ENCODE measurements around the gene ATRNL1.
A peak's percentile ranks its signal among the peaks of the same experiment; 100 is the strongest.
"Not testable (repeated sequence)": the region's sequence is repeated elsewhere in the genome, so short reads cannot be mapped to it uniquely, and the experiment has no call there.

Gene ATRNL1

DNA sequence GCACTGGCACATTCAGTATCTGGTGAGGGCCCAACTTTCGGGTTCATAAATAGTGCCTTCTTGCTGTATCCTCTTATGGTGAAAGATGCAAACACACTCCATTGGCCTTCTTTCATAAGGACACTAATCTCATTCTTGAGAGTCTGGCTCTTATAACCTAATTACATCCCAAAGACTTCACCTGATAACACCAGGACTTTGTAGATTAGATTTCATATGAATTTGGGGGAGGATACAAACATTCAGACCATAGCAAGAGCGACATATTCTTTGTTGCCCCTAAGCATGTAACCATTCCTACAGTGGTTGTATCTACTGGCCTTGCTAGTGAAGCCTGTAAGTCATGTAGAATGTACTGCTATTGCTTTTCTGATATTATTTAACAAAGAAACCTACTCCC, 654.6 kb downstream of the ATRNL1 start:
- no peak for DNase-seq (ENCODE audit: low read depth)

- DNase-seq (ENCODE audit: low read depth) = not testable (repeated sequence)
These were observed 665.3 kb downstream of the ATRNL1 start for GRCh38 chr10:115758488-115758887.

DNA sequence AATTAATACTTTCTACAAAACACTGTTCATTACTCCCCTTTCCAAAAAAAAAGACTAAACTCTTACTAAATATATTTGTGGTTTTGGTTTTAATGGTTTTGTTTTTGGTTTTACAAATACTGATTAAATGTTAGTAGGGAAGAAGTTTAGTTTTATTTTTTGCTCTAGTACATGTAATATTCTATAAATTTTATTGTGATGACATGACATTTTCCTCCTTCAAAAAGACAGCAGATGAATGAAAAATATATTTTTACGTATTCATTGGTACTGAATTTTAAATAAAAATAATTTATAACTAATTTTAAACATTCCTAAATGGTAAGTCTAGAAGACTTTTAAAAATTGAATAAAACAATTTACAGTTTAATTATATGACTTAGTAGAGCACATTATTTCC, 667.0 kb downstream of the ATRNL1 start:
- DNase-seq (ENCODE audit: low read depth) = no peak

DNA sequence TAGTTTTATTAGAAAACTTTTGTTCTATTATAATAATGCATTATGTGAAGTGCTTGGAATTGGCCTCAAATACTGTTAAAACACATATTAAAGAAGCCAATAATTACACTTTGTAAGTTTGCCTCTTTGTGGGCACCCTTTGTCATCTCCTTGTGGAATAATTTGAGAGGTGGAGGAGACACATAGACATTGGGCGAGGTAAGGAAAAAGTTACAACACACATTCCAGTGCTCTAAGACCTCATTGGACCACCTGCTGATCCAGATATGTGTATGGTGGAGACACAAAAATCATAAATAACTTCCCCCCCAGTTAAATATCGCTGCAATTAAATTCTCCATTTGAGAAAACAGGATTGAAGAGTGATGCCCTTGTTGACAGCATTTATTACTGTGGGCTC, 668.0 kb downstream of the ATRNL1 start:
- DNase-seq (ENCODE audit: low read depth) = no peak

DNA sequence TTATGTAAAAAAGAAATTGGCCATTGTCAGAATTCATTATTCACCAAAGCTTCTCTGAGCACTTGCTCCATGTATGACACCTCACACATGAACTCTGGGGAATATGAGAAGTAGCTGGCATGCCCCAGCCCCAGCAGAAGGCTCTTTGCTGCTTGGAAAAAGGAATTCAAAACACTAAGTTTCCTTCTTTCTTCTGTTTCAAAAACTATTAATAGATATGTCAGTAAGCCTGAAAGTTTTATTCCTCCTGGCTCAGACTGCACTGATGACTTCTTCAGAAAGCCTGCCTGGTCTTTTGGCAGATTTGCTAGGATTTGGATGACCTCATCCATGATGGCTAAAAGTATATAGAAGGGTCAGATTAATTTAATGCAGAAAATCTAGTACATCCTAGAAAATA, 668.9 kb downstream of the ATRNL1 start:
- no peak for DNase-seq (ENCODE audit: low read depth)

DNA sequence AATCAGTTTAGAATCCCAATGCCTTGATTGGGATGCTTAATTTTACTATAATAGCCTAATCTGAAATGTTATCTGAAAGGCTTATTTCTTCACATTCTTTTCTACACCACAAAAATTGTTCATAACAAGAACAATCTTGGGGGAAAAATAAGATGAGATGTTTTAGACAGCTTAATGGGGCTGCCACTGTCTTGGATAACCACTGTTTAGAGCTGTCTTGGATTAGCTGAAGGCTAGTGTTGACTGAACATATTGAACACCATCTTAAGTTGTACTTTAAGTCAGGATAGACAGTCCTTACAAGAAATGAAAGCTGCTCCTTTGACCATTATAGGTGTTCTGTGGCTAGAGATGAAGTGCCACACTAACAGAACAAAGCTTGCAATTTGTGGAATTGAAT, 678.6 kb downstream of the ATRNL1 start:
- no peak for DNase-seq (ENCODE audit: low read depth)

DNA sequence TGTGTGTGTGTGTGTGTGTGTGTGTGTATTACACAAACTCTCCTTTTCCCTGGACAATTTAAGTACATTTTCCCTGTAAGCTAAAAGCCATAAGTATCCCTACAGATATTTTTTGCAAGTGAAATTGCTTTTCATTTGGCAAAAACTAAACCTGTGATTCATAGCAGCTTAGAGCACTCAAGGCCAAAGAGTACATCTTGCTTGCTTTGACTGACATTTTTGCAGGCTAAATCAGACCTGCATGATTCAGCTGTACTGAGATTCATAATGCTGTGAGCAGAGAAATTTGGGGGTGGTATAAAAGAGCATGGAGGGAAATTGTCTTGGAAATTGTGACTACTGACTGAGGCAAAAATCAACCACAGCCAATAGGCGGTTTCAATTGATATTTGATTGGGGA, 679.4 kb downstream of the ATRNL1 start:
- peak; percentile 31 for DNase-seq (ENCODE audit: low read depth)

- DNase-seq (ENCODE audit: low read depth) = no peak
These were observed 680.7 kb downstream of the ATRNL1 start for GRCh38 chr10:115773832-115774231.

- no peak for DNase-seq (ENCODE audit: low read depth)
These were observed 681.6 kb downstream of the ATRNL1 start for GRCh38 chr10:115774721-115775120.

DNA sequence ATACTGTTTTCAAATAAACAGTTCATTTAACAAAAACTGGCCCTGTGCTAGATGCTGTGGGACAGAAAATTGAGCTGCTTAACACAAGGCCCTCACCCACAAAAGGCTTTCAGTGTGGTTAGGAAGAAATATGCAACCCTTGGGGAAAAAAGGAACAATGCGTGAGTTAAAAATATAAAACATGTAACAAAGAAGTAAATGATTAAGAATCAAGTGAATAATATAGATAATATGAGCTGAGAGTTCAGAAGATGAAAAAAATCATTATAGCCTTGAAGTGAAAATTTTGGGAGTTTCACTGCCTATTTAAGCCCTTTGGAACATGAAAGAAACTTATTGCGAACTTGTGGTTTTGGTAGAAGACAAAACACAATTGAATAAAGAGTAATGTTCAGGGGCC, 684.5 kb downstream of the ATRNL1 start:
- DNase-seq (ENCODE audit: low read depth) = no peak

GRCh38 chr10:115790220-115790619, 697.1 kb downstream of the ATRNL1 start:
- DNase-seq (ENCODE audit: low read depth) = no peak

- no peak for DNase-seq (ENCODE audit: low read depth)
These were observed 702.8 kb downstream of the ATRNL1 start for GRCh38 chr10:115795964-115796363.

DNA sequence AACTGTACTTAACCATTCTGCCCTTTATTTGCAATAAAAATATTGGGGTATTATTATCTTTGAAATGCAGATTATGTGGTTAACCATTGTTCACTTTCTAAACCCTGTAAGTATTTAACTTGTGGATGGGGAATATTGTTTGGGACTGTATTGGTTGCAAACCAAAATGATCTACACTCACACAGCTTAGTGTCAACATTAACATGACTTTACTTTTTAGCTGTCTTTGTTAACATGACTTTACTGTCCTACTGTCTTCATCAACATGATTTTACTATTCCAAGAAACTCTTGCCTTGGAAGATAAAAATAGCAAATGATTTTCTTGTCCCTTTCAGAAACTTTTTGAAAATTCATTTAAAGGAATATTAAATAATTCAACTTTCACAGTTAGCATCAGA, 708.3 kb downstream of the ATRNL1 start:
- DNase-seq (ENCODE audit: low read depth) = no peak

DNA sequence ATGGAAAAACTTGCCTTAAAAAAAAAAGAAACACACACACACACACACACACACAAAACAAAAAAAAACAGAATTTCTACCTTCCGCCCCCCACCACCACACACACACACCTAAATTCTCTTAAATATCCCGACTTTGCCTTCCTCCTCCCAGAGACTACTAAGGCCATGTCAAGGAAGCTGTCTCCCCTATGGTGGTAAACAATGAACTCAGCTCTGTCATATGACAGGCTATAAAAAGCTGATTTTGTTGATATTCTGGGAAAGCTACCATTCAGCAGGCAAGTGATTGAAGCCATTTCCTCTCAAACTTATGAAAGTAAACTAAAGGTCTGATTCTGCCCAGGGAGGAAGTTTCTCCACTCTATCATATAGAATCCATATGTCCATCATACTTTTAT, 708.8 kb downstream of the ATRNL1 start:
- no peak for DNase-seq (ENCODE audit: low read depth)

- DNase-seq (ENCODE audit: low read depth) = no peak
These were observed 709.7 kb downstream of the ATRNL1 start for GRCh38 chr10:115802911-115803310.

- no peak for DNase-seq (ENCODE audit: low read depth)
These were observed 721.4 kb downstream of the ATRNL1 start for GRCh38 chr10:115814542-115814941.

DNA sequence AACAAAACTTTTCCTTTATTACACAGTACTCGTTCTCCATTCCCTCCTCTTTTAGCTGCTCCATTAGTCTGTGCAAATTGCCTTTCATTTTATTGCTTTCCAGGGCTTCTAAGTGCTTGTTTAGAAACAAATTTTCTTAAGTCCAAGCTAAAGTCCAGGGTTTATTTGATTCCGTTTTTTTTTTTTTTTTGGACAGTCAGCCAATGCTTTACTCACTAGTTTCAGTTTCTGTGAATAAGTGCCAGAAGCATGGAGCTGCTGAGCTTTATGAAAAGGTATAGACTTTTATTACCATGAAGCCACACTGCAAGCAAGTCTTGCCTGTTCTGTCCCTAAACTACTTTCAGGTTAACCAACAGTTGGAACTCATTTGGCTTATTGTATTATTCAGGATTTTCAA, 724.8 kb downstream of the ATRNL1 start:
- peak; percentile 29 for DNase-seq (ENCODE audit: low read depth)

DNA sequence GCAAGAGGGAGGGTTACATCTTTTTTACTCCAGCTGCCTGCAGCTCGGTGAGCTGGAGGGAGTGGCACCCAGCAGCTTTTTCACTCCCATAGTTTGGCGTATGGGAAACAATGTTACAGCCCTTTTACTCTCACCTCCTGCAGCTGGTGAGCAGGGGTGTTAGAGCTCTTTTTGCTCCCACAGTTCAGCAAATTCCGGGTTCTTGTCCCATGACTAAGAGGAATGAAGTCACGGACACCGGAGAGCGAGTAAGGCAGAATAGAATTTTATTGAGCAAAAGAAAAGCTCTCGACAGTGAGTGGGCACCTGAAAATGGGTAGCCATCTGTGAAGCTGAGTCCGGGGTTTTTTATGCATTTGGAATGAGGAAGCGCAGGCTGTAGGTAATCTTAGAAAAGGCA, 733.2 kb downstream of the ATRNL1 start:
- no peak for DNase-seq (ENCODE audit: low read depth)

GRCh38 chr10:115827231-115828009, 734.3 kb downstream of the ATRNL1 start:
- peak; percentile 58 for DNase-seq (ENCODE audit: low read depth)

DNA sequence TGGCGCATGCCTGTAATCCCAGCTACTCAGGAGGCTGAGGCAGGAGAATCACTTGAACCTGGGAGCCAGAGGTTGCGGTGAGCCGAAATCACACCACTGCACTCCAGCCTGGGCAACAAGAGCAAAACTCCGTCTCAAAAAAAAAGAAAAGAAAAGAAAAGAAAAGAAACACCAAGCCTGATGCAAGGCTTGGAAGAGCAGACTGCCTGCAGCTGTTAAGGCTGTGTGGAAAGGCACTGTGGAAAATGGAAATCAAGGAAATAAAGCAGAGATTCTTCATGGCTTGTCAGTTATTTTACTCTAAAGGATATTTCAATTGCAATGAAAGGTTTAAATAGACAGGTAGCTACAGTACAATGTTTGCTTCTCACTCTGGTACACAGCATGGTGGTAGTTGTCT, 735.0 kb downstream of the ATRNL1 start:
- DNase-seq (ENCODE audit: low read depth) = not testable (repeated sequence)

DNA sequence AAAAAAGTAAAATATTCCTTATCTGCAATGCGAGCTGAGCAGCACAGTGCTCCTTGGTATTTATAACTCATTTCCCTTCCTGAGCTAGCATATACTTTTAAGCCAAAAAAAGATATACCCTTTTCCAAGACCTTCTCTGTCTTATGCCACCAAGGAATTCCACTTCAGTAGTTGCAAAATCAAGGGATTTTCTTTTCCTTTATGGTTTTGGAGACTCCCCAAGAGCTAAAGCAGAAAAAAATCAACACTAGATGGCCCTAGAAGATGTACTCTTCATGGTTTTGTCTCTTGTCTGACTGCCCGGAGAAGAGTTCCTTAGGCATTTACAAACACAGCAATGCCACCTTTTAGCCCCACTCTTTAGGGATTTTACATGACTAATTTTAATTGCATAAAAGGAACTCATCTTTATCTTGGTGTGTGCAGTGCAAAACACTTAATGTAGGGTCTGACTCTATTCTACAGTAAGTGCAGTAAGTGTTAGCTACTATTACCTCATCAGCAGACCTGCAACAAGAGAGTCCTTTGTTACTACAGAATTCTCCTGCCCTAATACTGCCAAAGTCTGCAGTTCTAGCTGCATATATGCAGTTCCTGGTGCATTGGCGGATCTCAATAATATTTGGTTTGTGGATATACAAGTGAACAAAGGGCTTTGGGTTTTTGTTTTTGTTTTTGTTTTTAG, 736.5 kb downstream of the ATRNL1 start:
- peak; percentile 60 for DNase-seq (ENCODE audit: low read depth)

DNA sequence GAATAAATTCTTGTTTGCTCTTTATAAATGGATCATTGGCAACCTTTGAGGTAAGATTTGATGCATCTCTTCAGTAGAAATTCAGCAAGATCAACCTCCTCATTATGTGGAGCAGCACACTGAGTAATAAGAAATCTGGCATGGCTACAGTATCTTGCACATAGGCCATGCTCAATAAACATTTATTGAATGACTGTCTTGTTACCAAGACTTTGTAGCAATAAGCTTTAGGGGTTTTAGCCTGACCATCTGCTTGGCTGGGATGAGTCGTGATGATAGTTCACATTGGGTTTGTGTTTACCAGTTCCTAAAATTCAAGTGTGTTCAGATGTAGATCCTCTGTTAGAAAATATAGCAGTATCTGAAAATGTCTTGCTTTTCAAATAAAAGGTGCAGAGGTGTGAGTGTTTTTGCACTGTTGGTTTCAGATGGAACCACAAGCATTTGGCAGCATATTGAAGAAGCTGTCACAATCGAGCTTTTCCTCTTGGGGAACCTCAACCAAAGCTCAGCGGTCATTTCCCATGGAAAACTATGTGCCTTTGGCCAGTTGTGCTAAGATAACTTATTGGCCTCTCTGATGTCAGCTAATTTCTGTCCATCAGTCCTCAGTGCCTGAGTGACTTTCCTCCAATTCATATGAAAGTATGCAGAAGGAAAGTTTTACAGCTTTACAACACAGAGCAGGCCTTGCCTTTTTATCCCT, 737.3 kb downstream of the ATRNL1 start:
- DNase-seq (ENCODE audit: low read depth) = peak; percentile 31

- DNase-seq (ENCODE audit: low read depth) = no peak
These were observed 737.9 kb downstream of the ATRNL1 start for GRCh38 chr10:115831016-115831415.

All from GM04503 (cell line).